Endothelial cell of umbilical vein (primary cell): Measurements from ENCODE around the gene CLRN1. TPM values are rescaled to one million over a fixed set of nuclear protein-coding genes. Genes with fewer than 3 reads are reported as not detected.

Experiments used
- BruUV-seq: library from RNA; stranded (reverse); fragments of 400-500 nt; replicated peaks from 2 replicates; lab custom pipeline; 2021; lab: Mats Ljungman, UMichigan
- CTCF ChIA-PET: fragments of 300-600, 350-600 bp; sonication (Branson Sonifier 250); formaldehyde crosslinking; loops from one replicate; lab custom pipeline; 2021; ENCODE audit warnings: antibody characterized with exemption, inconsistent platforms; lab: Charles Lee
- POLR2A ChIA-PET: fragments of 300-600, 350-600 bp; sonication (Branson Sonifier 250); formaldehyde crosslinking; loops from one replicate; lab custom pipeline; 2021; ENCODE audit warnings: antibody characterized with exemption, inconsistent platforms; lab: Charles Lee
- DNase-seq: peaks from one replicate; pipeline ENCODE4 v3.0.0-alpha.2; 2011; ENCODE audit warnings: low read depth, low spot score
- FAIRE-seq: peaks from 2 replicates; lab custom pipeline; 2011; peaks lifted over from hg19 to GRCh38; lab: Jason Lieb, UNC
- H2AFZ ChIP-seq: 2 replicates; pipeline ENCODE4 v1.6.0; 2012; ENCODE audit warnings: low read depth, low read length, control low read depth, inconsistent platforms
- H3K27ac ChIP-seq: 2 replicates; pipeline ENCODE4 v1.5.1; 2011; ENCODE audit warnings: low read depth, mild to moderate bottlenecking, control low read depth, low read length, moderate library complexity; ENCODE audit not compliant: insufficient read depth
- H3K27me3 ChIP-seq, 2 experiments: 2 replicates each; pipeline versions ENCODE4 v1.6.0 to v1.6.1; 2011; ENCODE audit warnings: low read length in 2 of 2, mixed read lengths in 1 of 2; ENCODE audit not compliant: control insufficient read depth in 2 of 2, insufficient read depth in 2 of 2
- H3K36me3 ChIP-seq, 2 experiments: 2 replicates in 1 of 2; 3 replicates in 1 of 2; pipeline ENCODE4 v1.5.1; 2011; ENCODE audit warnings: low read length in 2 of 2, mild to moderate bottlenecking in 1 of 2, moderate library complexity in 1 of 2; ENCODE audit not compliant: control insufficient read depth in 2 of 2, insufficient read depth in 2 of 2; ENCODE audit errors: extremely low read depth in 1 of 2
- H3K4me1 ChIP-seq: 3 replicates; pipeline ENCODE4 v1.5.1; 2011; ENCODE audit warnings: mild to moderate bottlenecking, low read length; ENCODE audit not compliant: control insufficient read depth, insufficient read depth; ENCODE audit errors: extremely low read depth
- H3K4me2 ChIP-seq: 2 replicates; pipeline ENCODE4 v1.6.1; 2011; ENCODE audit warnings: low read length, control low read depth, mixed read lengths; ENCODE audit not compliant: insufficient read depth
- H3K4me3 ChIP-seq, 3 experiments: fragments of 200-600 bp in 1 of 3; sonication (generic), shearing (Covaris generic) in 1 of 3; replicated peaks in 1 of 3; 2 replicates each; pipeline ENCODE4 v1.5.1; 2011 to 2016; ENCODE audit warnings: control low read depth in 3 of 3, low read length in 3 of 3, mild to moderate bottlenecking in 2 of 3, inconsistent platforms in 1 of 3, low read depth in 1 of 3, moderate library complexity in 1 of 3; ENCODE audit not compliant: insufficient read depth in 1 of 3
- H3K79me2 ChIP-seq: 2 replicates; pipeline ENCODE4 v1.6.0; 2012; ENCODE audit warnings: low read length, inconsistent platforms; ENCODE audit not compliant: control insufficient read depth, insufficient read depth
- H3K9ac ChIP-seq: replicated peaks from 2 replicates; pipeline ENCODE3; 2011; ENCODE audit warnings: low read length, control low read depth; ENCODE audit not compliant: insufficient read depth; ENCODE audit errors: extremely low read depth
- H3K9me1 ChIP-seq: replicated peaks from 3 replicates; pipeline ENCODE4 v1.6.0; 2011; ENCODE audit warnings: mild to moderate bottlenecking, low read length; ENCODE audit not compliant: control insufficient read depth, insufficient read depth; ENCODE audit errors: extremely low read depth
- H3K9me3 ChIP-seq: replicated peaks from 2 replicates; pipeline ENCODE4 v1.5.1; 2012; ENCODE audit warnings: low read length, inconsistent platforms; ENCODE audit not compliant: control insufficient read depth, insufficient read depth
- H4K20me1 ChIP-seq: replicated peaks from 2 replicates; pipeline ENCODE3; 2011; ENCODE audit warnings: mild to moderate bottlenecking, low read length; ENCODE audit not compliant: control insufficient read depth, insufficient read depth; ENCODE audit errors: extremely low read depth
- EZH2 ChIP-seq: IDR thresholded peaks from 2 replicates; pipeline ENCODE4 v1.6.1; 2012; ENCODE audit warnings: borderline replicate concordance, low read depth, mild to moderate bottlenecking, moderate library complexity, low read length, inconsistent platforms; ENCODE audit not compliant: severe bottlenecking
- FOS ChIP-seq: IDR thresholded peaks from 2 replicates; pipeline ENCODE4 v1.6.1; 2011; ENCODE audit warnings: mild to moderate bottlenecking, low read length, moderate library complexity, borderline replicate concordance; ENCODE audit not compliant: insufficient read depth
- GATA2 ChIP-seq: IDR thresholded peaks from 2 replicates; pipeline ENCODE4 v1.7.0; 2011; ENCODE audit warnings: low read depth, mild to moderate bottlenecking, moderate library complexity, mixed read lengths, low read length; ENCODE audit not compliant: insufficient read length, insufficient read depth
- JUN ChIP-seq: IDR thresholded peaks from 2 replicates; pipeline ENCODE4 v1.6.1; 2011; ENCODE audit warnings: borderline replicate concordance, low read depth; ENCODE audit not compliant: insufficient read length, insufficient read depth
- MYC ChIP-seq: IDR thresholded peaks from one replicate; pipeline ENCODE4 v1.6.1; 2011; ENCODE audit warnings: mild to moderate bottlenecking, low read depth, low read length
- POLR2A ChIP-seq: IDR thresholded peaks from 2 replicates; pipeline ENCODE4 v1.6.1; 2012; ENCODE audit warnings: low read depth, mild to moderate bottlenecking, control low read depth, low read length
- POLR2AphosphoS5 ChIP-seq: IDR thresholded peaks from 2 replicates; pipeline ENCODE4 v1.6.1; 2012; ENCODE audit warnings: low read depth, mild to moderate bottlenecking, control low read depth, low read length, moderate library complexity; ENCODE audit not compliant: insufficient read depth
- dilution Hi-C: fragments of 300-500 bp; cut with MboI; formaldehyde crosslinking; loops from one replicate; pipeline ENCODE4 v1.15.0; 2019; ENCODE audit warnings: low sequenced_read_pairs; ENCODE audit not compliant: extremely low pct_ligation_motif_present
- intact Hi-C: fragments of 100-400 bp; cut with micrococcal nuclease; formaldehyde crosslinking; loops from one replicate; pipeline ENCODE4 v1.10.0; 2022
- polyA plus RNA-seq, 4 experiments: library from polyadenylated mRNA; depleted of rRNA in 3 of 4; stranded (reverse) in 3 of 4; unstranded in 1 of 4; fragments of >200 nt; gene quantifications; 2 replicates each; pipeline versions ENCODE4 v1.2.1 to v1.2.3, GENCODE V29; 2011 to 2012; ENCODE audit warnings: missing spikeins in 1 of 4
- total RNA-seq: library from RNA; stranded (reverse); gene quantifications from 2 replicates; pipeline ENCODE4 v1.2.3, GENCODE V29; 2021
- TF ChIP-seq, protein P1 (sequence below), 2 donors: IDR thresholded peaks; 1 replicate in 1 of 2; 2 replicates in 1 of 2; pipeline ENCODE4 v1.5.1; 2011; ENCODE audit warnings: low read length in 2 of 2, mild to moderate bottlenecking in 2 of 2, moderate library complexity in 2 of 2, control low read depth in 1 of 2, inconsistent platforms in 1 of 2, low read depth in 1 of 2; ENCODE audit not compliant: insufficient read depth in 1 of 2; ENCODE audit errors: extremely low read depth in 1 of 2
- TF ChIP-seq, protein P2 (sequence below): IDR thresholded peaks from 2 replicates; pipeline ENCODE4 v1.6.1; 2011; ENCODE audit not compliant: insufficient read depth, insufficient read length

The CLRN1 gene
- total and polyA plus RNA-seq, 2 donors (not counting 3 experiments of a cell fraction or from before 2014, with no cell fraction given): not detected

DNA sequence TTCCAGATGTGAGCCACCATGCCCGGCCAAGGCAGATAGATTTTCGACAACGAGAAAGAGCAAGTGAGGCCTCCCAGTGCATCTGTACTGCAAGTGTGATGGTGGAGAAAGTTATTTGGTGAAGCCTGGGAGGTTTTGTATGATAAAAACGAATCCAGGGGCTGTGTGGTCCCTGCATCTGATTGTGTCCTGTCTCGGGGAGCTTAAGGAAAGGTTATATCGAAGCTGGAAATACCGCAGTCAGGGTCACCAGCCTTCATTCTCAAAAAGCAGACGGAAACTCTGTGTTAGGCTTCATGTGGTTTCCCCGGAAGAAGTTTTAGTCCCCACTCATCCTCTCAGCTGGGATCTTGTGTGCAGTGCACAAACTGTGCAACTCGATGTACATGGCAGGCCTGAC lies 70.7 kb downstream of the CLRN1 start:
- no peak overlapping the region for H2AFZ ChIP-seq
- no peaks in the 10 kb centered on the region for H4K20me1 ChIP-seq
- CTCF ChIA-PET: no interaction called here
- no peak overlapping the region for H3K4me3 ChIP-seq
- H3K9ac ChIP-seq: no peak overlapping the region
- dilution Hi-C loops (no loop called here), intact Hi-C loops (no loop called here)
- no peak for TF ChIP-seq GATA2
- H3K27me3 ChIP-seq: peaks cover 0 to 18% of the 10 kb centered on the region in 2 experiments
- FAIRE-seq (no peak), DNase-seq (no peak)
- H3K4me2 ChIP-seq: no peak overlapping the region
- BruUV-seq: no TSS peak
- H3K9me1 ChIP-seq: no peaks in the 10 kb centered on the region
- no peaks in the 10 kb centered on the region for H3K79me2 ChIP-seq
- POLR2A ChIA-PET: no interaction called here
- H3K9me3 ChIP-seq: no peaks in the 10 kb centered on the region
- H3K27ac ChIP-seq: no peak overlapping the region
- H3K4me1 ChIP-seq: no peaks in the 10 kb centered on the region
- H3K36me3 ChIP-seq: no peaks in the 10 kb centered on the region

DNA sequence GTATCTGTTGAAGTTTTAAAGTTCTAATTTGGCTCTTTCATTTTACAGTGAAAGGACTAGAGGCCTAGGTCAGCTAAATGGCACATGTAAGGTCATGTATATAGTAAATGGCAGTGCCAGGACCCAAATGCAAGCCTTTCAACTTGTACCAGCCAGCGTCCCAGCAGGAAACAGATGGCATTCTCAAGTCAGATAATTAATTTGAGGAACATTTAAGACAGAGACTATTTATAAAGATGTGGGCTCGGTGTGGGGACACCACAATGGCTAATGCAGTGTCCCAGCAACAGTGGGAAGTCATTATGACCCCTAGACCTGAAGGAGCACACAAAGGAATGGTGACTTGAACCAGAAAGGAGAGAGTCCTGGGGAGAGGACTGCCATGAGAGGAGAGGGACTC lies 73.4 kb downstream of the CLRN1 start:
- Histone ChIP-seq H3K27me3 (peaks cover 0 to 5% of the 10 kb centered on the region in 2 experiments), H3K4me1 (no peaks in the 10 kb centered on the region), H3K9me1 (no peaks in the 10 kb centered on the region), H3K4me3 (no peak overlapping the region), H2AFZ (no peak overlapping the region), H4K20me1 (no peaks in the 10 kb centered on the region), H3K4me2 (no peak overlapping the region), H3K36me3 (no peaks in the 10 kb centered on the region), H3K79me2 (no peaks in the 10 kb centered on the region), H3K27ac (no peak overlapping the region), H3K9ac (no peak overlapping the region), H3K9me3 (no peaks in the 10 kb centered on the region)
- TF ChIP-seq, protein P1, sequence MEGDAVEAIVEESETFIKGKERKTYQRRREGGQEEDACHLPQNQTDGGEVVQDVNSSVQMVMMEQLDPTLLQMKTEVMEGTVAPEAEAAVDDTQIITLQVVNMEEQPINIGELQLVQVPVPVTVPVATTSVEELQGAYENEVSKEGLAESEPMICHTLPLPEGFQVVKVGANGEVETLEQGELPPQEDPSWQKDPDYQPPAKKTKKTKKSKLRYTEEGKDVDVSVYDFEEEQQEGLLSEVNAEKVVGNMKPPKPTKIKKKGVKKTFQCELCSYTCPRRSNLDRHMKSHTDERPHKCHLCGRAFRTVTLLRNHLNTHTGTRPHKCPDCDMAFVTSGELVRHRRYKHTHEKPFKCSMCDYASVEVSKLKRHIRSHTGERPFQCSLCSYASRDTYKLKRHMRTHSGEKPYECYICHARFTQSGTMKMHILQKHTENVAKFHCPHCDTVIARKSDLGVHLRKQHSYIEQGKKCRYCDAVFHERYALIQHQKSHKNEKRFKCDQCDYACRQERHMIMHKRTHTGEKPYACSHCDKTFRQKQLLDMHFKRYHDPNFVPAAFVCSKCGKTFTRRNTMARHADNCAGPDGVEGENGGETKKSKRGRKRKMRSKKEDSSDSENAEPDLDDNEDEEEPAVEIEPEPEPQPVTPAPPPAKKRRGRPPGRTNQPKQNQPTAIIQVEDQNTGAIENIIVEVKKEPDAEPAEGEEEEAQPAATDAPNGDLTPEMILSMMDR (IDR thresholded peaks at IDR 0.05; ENCODE audit: extremely low read depth in 1 of 2, insufficient read depth in 1 of 2, low read depth in 1 of 2, low read length in 2 of 2): no peak
- TF ChIP-seq POLR2A (no peak), POLR2AphosphoS5 (no peak), GATA2 (no peak), JUN (no peak), MYC (no peak), FOS (no peak), EZH2 (no peak)
- TF ChIP-seq, protein P2, sequence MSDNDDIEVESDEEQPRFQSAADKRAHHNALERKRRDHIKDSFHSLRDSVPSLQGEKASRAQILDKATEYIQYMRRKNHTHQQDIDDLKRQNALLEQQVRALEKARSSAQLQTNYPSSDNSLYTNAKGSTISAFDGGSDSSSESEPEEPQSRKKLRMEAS: no peak
- intact Hi-C loops: no loop called here
- FAIRE-seq: no peak
- no TSS peak for BruUV-seq
- DNase-seq: no peak
- CTCF ChIA-PET: interaction anchor here (1.0 kb wide), 1 partner anchor 10 kb away, joined by 3 read pairs; no protein-coding TSS in a partner anchor
- POLR2A ChIA-PET: no interaction called here
- dilution Hi-C loops: no loop called here
